HEK293T (cell line): ENCODE measurements around the gene VAV3.
A peak's percentile ranks its signal among the peaks of the same experiment; 100 is the strongest.

Experiments used
- CTCF ChIA-PET: fragments of 350-600 bp; formaldehyde crosslinking; extraction: SDS; loops from one replicate; lab custom pipeline; 2021; ENCODE audit warnings: antibody characterized with exemption, inconsistent platforms; lab: Yijun Ruan, JAX
- POLR2A ChIA-PET: fragments of 350-600 bp; formaldehyde crosslinking; extraction: SDS; loops from one replicate; lab custom pipeline; 2020; ENCODE audit warnings: antibody characterized with exemption, inconsistent platforms; lab: Yijun Ruan, JAX
- DNase-seq: peaks from one replicate; pipeline ENCODE4 v3.0.0; 2012; ENCODE audit warnings: mixed read lengths; ENCODE audit errors: extremely low spot score
- ARNT ChIP-seq: fragments of 450-650 bp; IDR thresholded peaks from 2 replicates; pipeline ENCODE4 v1.6.1; 2017; ENCODE audit warnings: mild to moderate bottlenecking
- BHLHE40 ChIP-seq: fragments of 450-650 bp; IDR thresholded peaks from 2 replicates; pipeline ENCODE4 v1.6.1; 2016; ENCODE audit warnings: mild to moderate bottlenecking, moderate library complexity, borderline replicate concordance
- CTBP1 ChIP-seq: fragments of 450-650 bp; IDR thresholded peaks from 2 replicates; pipeline ENCODE4 v1.6.1; 2016; ENCODE audit warnings: borderline replicate concordance
- ELF4 ChIP-seq: fragments of 450-650 bp; IDR thresholded peaks from 2 replicates; pipeline ENCODE4 v1.6.1; 2017; ENCODE audit warnings: antibody characterized with exemption
- FOXA1 ChIP-seq: fragments of 450-650 bp; IDR thresholded peaks from 2 replicates; pipeline ENCODE4 v1.6.1; 2016; ENCODE audit warnings: mild to moderate bottlenecking
- FOXK2 ChIP-seq: fragments of 450-650 bp; IDR thresholded peaks from 2 replicates; pipeline ENCODE4 v1.6.1; 2016; ENCODE audit warnings: mild to moderate bottlenecking
- FOXM1 ChIP-seq: fragments of 450-650 bp; IDR thresholded peaks from 2 replicates; pipeline ENCODE4 v1.6.1; 2017; ENCODE audit warnings: mild to moderate bottlenecking, borderline replicate concordance
- HDGF ChIP-seq: fragments of 450-650 bp; IDR thresholded peaks from 2 replicates; pipeline ENCODE4 v1.6.1; 2017; ENCODE audit warnings: antibody characterized with exemption, borderline replicate concordance
- L3MBTL2 ChIP-seq: fragments of 450-650 bp; conservative IDR thresholded peaks from 2 replicates; pipeline ENCODE4 v1.6.1; 2016; ENCODE audit warnings: mild to moderate bottlenecking
- LEF1 ChIP-seq: fragments of 450-650 bp; IDR thresholded peaks from 2 replicates; pipeline ENCODE4 v1.6.1; 2017; ENCODE audit warnings: mild to moderate bottlenecking, borderline replicate concordance
- NFRKB ChIP-seq: fragments of 450-650 bp; IDR thresholded peaks from 2 replicates; pipeline ENCODE4 v1.6.1; 2016; ENCODE audit warnings: mild to moderate bottlenecking, moderate library complexity
- SP1 ChIP-seq: fragments of 450-650 bp; IDR thresholded peaks from 2 replicates; pipeline ENCODE4 v1.6.1; 2017
- SUZ12 ChIP-seq: fragments of 450-650 bp; IDR thresholded peaks from 2 replicates; pipeline ENCODE4 v1.6.1; 2016; ENCODE audit warnings: mild to moderate bottlenecking
- TARDBP ChIP-seq: fragments of 450-650 bp; IDR thresholded peaks from 2 replicates; pipeline ENCODE4 v1.6.1; 2016
- ZNF384 ChIP-seq: fragments of 450-650 bp; IDR thresholded peaks from 2 replicates; pipeline ENCODE4 v1.6.1; 2016
- TF ChIP-seq, protein P1 (sequence below): fragments of 450-650 bp; IDR thresholded peaks from 2 replicates; pipeline ENCODE4 v1.6.1; 2016

Gene VAV3

GRCh38 chr1:107534632-107535031 is 430.3 kb downstream of the VAV3 start:
- POLR2A ChIA-PET, result no interaction called here
- CTCF ChIA-PET, result no interaction called here
- no peak for TF ChIP-seq CTBP1
- no peak for TF ChIP-seq NFRKB
- TF ChIP-seq, protein P1, sequence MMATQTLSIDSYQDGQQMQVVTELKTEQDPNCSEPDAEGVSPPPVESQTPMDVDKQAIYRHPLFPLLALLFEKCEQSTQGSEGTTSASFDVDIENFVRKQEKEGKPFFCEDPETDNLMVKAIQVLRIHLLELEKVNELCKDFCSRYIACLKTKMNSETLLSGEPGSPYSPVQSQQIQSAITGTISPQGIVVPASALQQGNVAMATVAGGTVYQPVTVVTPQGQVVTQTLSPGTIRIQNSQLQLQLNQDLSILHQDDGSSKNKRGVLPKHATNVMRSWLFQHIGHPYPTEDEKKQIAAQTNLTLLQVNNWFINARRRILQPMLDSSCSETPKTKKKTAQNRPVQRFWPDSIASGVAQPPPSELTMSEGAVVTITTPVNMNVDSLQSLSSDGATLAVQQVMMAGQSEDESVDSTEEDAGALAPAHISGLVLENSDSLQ, result no peak
- no peak for TF ChIP-seq HDGF
- TF ChIP-seq FOXA1, result no peak
- no peak for TF ChIP-seq ARNT
- TF ChIP-seq LEF1, result no peak
- no peak for TF ChIP-seq ZNF384
- no peak for TF ChIP-seq FOXM1
- no peak for TF ChIP-seq FOXK2
- no peak for TF ChIP-seq ELF4
- TF ChIP-seq BHLHE40, result no peak
- TF ChIP-seq L3MBTL2, result no peak
- TF ChIP-seq SUZ12, result no peak
- no peak for TF ChIP-seq TARDBP
- TF ChIP-seq SP1, result no peak
- DNase-seq, result no peak

GRCh38 chr1:107533436-107533835 is 431.5 kb downstream of the VAV3 start:
- POLR2A ChIA-PET, result no interaction called here
- no peak for TF ChIP-seq FOXK2
- TF ChIP-seq L3MBTL2, result no peak
- TF ChIP-seq FOXA1, result no peak
- no peak for TF ChIP-seq HDGF
- no peak for TF ChIP-seq ARNT
- no peak for TF ChIP-seq LEF1
- no peak for TF ChIP-seq CTBP1
- TF ChIP-seq FOXM1, result no peak
- no peak for TF ChIP-seq NFRKB
- TF ChIP-seq SUZ12, result no peak
- CTCF ChIA-PET, result no interaction called here
- no peak for DNase-seq

DNA sequence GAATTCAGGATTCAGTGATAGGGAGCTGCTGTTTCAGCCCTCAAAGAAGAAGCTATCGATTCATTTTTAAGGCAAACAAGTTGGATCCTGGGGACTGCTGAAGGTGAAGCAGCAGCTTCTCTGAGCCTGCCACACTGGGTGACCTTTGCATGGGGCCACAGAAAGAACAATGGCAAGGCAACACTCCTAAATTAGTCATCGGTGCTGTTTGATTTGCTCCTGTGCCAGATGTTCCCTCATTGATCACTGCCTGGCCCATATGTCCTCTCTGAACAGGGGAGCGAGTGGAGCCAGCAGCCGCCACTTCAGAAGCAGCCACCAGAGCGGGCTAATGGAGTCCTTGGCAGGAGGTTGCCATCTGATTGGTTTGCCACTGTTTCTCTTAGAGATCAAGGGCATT is 432.7 kb downstream of the VAV3 start:
- no peak for TF ChIP-seq ARNT
- no peak for TF ChIP-seq BHLHE40
- TF ChIP-seq, protein P1, result no peak
- TF ChIP-seq CTBP1, result no peak
- no peak for TF ChIP-seq ZNF384
- no peak for DNase-seq
- ChIA-PET CTCF (interaction anchor here (0.8 kb wide), 1 partner anchor 54 kb away, joined by 6 read pairs; no protein-coding TSS in a partner anchor), POLR2A (no interaction called here)

DNA sequence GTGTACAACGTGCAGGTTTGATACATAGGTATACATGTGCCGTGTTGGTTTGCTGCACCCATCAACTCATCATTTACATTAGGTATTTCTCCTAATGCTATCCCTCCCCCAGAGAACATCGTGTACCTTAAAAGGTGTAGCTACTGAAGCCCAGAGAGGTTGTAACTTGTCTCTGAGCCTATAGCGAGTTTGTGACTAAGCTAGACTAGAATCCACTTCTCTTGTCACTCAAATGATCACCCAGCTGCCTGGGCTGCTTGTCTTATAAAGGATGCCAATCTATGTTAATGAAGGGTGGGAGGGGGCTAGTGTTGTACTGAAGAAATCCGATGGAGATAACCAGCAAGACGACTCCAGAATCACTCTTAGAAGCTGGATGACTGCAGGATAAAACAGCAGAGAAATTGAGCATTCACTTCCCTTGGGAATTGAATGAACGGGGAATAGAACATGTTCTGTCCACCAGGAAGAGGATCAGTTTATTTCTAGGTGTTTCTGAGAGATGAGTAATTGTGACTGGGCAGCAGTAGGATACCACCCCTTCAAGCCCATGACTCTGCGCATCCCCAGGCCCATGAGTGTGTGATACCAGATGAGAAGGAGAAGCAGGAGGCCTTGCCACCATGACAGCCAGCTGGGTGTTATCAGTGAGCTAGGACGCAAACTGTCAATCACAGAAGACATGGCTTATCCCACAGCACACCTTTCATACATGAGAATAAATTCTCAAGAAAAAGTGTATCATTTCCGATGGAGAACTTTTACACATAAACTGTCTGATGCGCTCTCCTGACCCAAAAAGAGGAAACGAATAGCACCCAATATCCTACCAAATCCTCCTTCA is 433.7 kb downstream of the VAV3 start:
- DNase-seq, result no peak
- TF ChIP-seq SUZ12 (no peak), FOXK2 (no peak), ZNF384 (no peak), NFRKB (no peak), ELF4 (no peak), ARNT (no peak), LEF1 (no peak), TARDBP (no peak), FOXA1 (no peak), FOXM1 (no peak), L3MBTL2 (no peak), BHLHE40 (no peak), SP1 (no peak), HDGF (no peak), CTBP1 (no peak)
- TF ChIP-seq, protein P1, result no peak
- ChIA-PET CTCF (interaction anchor here (0.6 to 0.8 kb wide), 2 partner anchors 53 to 278 kb away, joined by 5 to 6 read pairs; no protein-coding TSS in a partner anchor), POLR2A (no interaction called here)

DNA sequence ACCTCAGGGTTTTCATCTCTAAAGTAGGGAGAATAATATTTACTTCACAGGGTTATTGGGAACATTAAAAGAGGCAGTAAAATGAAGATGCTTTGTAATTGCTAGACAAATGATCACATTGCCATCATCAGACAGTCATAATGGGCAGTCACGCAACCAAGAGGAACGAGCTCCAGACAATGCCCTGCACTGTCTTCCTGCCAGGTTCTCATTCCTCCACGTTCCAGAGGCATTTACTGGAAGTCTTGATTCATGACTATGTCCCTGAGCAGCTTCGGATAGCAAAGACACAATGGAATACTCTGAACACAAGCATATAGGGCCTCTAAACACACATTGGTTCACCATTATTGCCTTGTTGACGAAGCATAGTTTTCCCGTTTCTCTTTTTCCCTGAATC is 434.4 kb downstream of the VAV3 start:
- TF ChIP-seq SUZ12, result no peak
- TF ChIP-seq CTBP1, result no peak
- TF ChIP-seq FOXA1, result no peak
- TF ChIP-seq NFRKB, result no peak
- no peak for TF ChIP-seq BHLHE40
- no peak for TF ChIP-seq SP1
- no peak for TF ChIP-seq ARNT
- no peak for TF ChIP-seq TARDBP
- no peak for DNase-seq
- ChIA-PET CTCF (interaction anchor here (0.8 to 3.1 kb wide), 3 partner anchors 89 to 285 kb away, joined by 3 to 12 read pairs (median 3); no protein-coding TSS in a partner anchor), POLR2A (no interaction called here)

GRCh38 chr1:107529511-107530149 is 435.4 kb downstream of the VAV3 start:
- CTCF ChIA-PET, result interaction anchor here (0.6 to 3.1 kb wide), 12 partner anchors 9 to 284 kb away, joined by 3 to 12 read pairs (median 4); no protein-coding TSS in a partner anchor
- TF ChIP-seq FOXM1, result no peak
- TF ChIP-seq L3MBTL2, result no peak
- peak; percentile 78 for DNase-seq
- POLR2A ChIA-PET, result no interaction called here
